Amygdala (tissue), 56 donors: ENCODE measurements around the gene CHRNA9.

ENCODE experiments used
- DNase-seq, 56 donors: peaks; one replicate each; lab custom pipeline; 2025; lab: John Stamatoyannopoulos, UW

Gene CHRNA9

DNA sequence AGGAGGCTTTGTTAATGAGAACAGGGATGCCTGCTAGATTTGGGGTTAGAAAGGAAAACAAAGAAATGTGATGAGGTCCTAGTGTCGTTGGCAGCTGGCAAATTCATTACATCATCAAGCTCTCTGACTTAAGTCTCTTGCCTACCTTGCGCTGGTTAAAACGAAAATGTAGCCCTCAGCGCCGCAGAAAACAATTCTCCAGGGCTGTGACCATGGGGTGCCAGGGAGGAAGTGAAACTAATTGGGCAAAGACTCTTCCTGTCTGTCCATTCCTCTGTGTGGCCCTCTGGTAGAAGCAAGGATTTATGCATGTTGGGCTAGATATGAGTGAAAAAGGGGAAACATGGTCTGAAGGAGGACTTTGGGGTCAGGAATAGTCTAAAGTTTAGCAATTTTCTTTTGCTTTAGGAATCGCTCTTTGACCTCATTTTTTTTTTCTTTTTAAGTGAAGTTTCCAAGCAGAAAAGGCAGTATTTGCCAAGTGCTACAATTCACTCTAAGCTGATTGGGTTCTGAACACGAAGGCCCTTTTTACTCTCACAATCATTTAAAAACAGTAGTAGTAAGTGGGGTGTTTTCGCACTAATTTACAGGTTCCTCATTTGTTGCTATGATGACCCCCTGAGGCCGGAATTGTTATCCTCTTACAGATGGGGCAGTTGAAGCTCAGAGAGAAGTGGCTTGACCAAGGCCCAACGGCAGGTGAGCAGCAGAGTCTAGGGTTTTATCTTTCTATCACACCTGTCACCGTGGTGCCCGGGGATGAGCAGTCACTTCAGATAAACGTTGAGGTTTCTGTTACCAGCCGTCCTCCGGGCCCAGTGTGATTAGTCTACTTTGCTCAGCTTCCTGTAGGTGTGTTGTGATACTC lies 27.3 kb upstream of the CHRNA9 start:
- no peak for DNase-seq

DNA sequence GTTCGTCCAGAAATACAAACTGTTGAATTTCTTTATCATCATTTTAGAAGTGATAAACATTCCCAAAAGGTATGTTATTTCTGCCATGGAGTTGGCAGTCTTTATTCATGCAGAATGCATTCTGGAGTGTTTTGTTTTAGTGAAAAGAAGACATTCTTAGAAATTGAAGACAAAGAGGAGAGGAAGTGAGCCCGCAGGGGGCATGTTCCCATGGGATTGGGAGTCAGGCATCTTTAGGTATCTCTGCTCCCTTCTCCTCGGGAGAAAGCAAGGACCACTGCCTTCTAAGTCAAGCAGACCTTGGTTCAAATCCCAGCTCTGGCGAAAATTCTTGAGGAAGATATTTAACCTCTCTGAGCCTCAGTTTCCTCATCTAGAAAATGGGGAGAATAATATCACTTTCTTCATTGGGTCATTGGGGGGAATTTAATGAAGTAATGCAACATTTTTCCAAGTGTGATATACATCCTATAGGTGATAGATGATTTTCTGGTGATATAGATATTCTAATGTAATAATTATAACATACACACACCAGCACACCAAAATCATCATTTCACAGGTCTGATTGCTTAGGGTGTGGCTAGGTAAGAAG lies 26.5 kb upstream of the CHRNA9 start:
- DNase-seq = no peak

DNA sequence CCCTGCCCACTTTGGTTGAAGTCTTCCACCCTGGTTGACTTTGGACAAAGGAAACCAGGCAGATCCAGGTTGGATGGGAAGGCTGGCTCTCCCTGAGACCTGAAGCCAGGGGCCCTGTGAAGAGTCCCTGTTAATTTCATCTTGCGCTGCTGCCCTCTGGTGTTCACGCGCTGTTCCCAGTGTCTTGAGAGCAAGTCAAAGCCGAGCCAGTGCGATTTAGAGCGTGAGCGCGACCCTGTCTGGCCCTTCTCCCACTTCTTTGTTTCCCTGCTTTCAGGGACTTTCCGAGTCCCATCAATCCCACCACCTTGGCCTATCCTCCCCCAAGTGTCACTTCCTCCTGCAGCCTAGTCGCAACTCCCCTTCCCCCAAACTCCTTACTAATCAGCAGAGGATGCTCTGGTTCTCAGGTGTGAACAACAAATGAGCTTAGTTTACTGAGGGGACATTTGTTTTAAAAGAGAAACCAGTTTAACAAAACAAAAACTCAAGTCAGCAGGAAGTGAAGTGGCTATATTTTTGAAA lies 25.8 kb upstream of the CHRNA9 start:
- DNase-seq = no peak

DNA sequence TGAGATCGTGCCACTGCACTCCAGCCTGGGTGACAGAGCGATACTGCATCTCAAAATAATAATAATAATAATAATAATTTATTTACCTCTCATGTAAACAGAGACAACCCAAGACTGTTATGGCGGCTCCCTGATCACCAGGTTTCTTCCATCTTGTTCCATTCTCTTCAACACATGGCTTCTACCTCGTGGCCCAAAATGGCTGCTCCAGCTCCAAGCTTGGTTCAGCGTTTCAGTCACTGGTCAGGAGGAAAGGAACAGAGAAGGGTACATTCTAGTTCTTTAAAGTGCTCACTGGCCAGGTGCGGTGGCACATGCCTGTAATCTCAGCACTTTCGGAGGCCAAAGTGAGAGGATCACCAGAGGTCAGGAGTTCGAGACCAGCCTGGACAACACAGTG lies 24.9 kb upstream of the CHRNA9 start:
- DNase-seq = no peak

DNA sequence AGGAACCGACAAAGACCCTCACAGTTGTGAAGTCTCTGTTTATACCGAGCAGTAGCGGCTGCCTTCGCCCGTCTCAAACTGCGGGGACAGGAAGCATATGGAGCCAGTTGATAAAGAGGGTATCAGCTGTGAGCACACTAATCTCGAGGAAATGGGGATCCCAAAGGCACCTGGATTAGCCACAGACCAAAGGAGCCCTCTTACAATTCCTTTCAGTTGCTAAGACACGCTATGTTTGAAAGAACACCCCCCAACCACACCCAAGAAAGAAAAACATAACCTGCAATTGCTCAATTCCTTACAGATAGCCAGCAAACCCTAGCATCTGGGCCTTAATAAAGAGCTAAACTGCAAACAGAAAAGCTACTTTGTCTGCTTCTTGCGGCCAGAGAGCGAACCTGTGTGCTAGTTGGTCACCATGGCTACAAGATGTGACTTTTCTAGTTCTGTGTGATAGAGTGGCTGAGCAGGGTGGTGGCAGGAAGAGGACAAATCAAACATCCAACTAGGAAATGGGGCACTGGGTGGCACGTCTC lies 23.3 kb upstream of the CHRNA9 start:
- DNase-seq = no peak

DNA sequence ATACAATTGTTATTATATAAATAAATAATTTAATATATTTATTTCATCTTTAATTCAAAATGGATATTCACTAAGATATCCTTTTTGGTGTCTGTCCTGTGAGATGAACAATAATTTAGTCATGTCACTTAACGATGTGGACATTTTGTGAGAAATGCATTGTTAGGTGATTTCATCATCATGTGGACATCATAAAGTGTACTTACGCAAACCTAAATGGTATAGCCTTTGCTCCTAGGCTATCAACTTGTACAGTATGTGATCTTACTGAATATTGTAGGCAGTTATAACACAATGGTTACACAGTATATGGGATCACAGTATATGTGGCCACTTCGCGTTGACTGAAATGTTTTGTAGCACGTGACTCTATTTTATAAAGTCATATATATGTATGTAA lies 20.2 kb upstream of the CHRNA9 start:
- DNase-seq = no peak

DNA sequence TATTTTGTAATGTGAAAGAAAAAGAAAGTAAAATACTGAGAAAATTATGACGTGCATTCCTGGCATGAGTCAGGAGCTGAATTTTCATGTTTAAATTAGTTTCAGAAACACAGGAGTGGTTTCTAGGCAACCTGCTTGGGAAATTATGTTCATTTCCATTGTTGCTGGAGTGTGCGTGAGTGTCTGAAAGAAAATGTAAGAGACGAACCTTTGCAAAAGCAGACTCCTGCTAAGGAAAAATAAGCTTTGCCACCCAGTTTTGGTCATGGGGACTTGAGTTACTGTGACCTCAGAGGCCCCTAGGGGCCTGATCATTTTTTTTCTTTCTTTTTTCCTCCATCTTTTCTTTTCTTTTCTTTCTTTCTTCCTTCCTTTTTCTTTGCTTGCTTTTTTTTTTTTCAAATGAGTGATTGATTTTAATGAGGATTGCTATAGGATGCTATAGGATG lies 18.8 kb upstream of the CHRNA9 start:
- no peak for DNase-seq

DNA sequence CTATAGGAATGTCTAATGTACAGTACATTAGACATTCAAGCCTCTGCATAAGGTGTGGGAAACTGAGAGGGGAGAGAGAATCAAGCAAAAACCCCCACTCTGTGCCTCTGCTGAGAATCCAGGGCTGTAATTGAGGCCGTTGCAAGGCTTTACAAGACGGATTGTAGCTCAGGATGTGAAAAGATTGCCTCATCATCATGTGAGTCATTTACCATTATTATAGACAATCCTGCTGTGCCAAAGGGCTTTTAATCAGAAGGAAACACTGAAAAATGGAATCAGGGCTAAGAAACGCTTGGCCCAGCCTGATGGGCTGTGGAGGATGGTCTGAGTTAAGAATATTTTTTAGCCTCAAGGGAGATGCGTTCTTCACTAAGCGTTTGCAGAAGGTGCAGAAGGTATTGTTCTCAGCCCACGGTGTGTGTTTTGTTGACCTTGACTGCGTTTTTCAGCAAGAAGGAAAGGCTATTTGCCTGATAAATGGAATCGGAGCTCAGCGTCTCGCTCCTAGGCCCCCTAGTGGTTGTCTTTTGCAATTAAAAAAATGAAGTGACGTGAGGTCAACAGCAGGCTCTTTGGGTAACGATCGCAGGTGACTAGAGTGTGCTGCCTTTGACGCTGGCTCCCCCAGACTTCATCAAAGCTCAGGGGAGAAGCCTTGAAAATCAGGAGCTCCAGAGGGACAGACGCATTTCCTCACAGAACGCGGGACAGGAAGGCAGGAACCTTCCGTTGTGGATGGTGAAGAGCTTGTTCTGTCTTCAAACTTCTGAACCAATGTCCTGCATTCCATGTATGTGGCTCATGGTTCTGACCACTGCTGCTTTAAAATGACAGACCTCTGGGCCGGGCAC lies 18.1 kb upstream of the CHRNA9 start:
- no peak for DNase-seq

DNA sequence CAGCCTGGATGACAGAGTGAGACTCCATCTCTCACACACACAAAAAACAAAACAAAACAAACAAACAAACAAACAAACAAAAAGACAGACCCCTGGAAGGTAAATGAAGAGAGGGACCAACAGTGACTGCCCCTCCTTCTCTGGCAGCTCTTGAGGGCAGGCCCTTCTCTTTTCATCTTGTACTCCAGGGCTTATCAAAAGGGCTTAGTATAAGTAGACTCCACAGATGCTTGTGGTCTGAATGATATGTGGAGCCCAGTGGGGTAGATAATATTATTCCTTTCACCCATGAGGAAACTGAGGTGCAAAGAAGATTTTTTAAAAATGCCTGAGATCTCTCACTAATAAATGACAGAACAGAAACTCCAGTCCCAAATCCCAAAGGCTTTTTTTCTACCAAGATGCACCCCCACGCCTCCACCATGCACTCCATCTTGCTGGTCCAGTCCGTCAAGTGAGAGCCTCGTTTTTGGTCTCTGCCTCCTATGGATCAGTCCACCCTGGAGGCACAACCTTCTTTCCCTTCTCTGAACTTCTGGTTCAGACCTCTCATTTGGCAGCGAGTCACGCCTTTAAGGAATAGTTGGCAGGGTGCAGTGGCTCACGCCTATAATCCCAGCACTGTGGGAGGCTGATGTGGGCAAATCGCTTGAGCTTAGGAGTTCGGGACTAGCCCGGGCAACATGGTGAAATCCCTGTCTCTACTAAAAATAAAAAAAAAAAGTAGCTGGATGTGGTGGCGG lies 17.0 kb upstream of the CHRNA9 start:
- DNase-seq = no peak

DNA sequence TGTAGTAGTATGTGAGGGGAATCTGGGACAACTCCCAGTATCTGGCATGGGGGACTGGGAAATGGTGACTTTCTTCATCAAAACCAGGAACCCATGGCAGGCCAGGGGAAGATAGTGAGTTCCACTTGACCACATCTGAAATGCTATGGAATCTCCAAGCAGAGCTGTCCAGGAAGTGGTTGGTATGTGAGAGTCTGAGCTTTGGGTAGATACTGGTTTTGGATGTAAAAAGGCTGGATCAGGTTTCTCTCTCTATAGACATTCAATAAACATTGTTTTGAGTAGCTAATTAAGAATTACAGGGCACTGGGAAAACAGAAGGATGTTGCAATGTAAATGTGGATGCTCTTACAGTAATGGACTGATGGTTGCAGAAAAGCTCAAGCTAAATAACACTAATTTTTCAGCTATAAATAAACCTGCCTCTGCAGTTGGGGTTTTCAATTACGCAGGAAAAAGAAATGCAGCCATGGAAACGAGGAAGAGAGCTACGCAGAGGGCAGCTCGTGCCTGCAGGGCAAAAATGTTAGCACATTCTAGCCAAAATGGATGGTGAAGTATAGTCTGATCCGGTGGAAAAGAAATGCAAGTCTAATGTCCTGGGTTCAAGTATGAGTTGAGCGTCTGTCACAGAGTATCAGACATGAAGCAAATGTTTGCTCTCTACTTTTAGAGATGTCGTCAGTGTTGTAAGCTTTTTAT lies 13.4 kb upstream of the CHRNA9 start:
- peak in 1 of 56 donors; percentile 24 for DNase-seq

DNA sequence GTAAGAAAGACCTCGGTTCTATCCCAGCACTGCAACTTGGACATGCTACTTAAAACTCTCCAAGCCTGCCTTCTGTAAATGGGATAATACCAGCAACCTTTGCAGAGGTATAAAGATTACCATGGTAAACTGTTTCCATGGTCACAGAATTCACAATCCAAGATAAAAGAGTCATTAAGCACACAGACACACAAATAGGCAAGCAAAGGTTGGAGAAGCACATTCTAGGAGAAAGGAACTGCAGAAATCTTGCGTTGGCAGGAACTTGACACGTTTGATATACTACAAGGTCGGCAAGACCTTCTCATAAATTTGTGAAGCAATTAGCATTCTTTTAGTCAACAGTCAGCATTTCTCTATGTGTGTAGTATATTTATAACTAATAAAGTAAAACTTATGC lies 12.3 kb upstream of the CHRNA9 start:
- DNase-seq = peak in 1 of 56 donors; percentile 38

DNA sequence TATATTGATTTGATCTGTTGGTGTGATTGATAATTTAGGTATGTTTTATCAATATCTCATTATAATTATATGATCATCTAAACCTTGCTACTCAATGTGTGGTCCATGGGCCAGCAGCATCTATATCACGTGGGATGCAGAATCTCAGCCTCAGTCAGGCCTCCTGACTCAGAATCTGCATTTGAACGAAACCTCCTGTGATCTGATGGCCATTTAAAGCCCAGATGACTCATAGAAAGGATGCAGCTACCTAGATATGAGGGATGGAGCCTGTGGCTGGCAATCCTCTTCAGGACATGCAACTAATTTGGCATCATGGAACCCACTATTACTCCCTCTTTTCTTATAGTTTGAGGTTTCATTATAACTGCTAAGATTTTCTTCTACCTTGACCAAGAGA lies 11.3 kb upstream of the CHRNA9 start:
- DNase-seq = no peak

DNA sequence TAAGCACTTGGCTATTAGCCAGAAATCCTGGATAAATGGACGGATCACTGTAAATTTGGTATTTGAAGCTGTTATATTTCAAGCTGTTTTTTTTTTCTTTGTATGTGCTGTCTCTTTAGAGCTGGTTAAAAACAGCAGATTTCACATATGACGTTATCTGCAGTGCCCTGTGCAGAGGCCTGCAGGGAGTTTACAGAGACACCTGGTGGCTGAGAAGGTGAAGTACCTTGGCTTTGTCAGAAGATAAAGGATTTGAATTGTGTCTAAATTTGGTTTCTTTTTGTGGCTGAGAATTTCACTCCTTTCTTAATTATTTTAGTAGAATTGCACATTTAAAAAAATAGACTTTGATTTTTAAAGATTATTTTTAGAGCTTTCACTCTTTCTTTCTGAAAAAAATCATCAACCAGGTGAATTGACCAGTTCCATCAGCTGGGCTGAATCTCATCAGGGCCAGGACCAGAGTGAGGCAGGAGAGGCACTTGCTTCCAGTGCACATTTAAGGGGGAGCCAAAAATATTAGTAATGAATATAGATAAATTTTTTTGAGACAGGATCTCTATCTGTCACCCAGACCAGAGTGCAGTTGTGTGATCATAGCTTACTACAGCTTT lies 9.6 kb upstream of the CHRNA9 start:
- DNase-seq = peak in 14 of 56 donors; percentile 3 to 37 (median 14)

DNA sequence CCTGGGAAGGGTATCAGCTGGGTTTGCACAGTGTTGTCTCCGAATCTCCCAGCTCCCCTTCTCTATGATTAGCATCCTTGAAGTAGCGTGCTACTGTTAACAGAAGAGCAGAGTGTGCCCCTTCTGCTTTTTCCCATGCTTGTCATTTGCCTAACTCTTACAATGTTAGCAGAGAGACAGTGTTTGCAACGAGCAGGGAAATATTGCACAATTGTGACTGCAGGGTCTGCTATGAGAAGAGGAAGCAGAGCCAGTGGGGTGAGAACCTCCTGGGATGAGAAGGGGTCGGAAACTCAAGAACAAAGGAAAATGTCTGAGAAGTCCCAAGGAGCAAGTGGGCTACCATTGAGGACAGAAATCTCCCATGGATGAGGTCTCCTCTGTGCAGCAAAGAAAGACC lies 7.8 kb upstream of the CHRNA9 start:
- DNase-seq = peak in 3 of 56 donors; percentile 4 to 36 (median 6)

DNA sequence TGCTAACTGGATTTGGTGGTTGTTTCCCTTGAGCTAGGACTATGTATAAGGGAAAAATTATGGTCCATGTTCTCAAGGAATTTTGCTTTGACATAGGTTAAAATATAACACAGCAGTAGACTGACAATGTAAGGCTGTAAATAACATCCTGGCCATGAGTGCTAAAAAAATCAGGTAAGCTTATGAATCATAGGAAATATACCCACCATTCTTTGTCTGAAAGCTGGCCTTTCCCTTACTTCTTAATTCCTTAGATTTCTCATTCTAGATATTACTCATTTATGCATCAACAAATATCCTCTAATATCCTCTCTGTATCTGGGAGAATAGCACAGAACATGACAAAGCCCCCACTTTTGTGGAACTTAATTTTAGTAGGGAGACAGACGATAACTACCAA lies 6.8 kb upstream of the CHRNA9 start:
- no peak for DNase-seq

DNA sequence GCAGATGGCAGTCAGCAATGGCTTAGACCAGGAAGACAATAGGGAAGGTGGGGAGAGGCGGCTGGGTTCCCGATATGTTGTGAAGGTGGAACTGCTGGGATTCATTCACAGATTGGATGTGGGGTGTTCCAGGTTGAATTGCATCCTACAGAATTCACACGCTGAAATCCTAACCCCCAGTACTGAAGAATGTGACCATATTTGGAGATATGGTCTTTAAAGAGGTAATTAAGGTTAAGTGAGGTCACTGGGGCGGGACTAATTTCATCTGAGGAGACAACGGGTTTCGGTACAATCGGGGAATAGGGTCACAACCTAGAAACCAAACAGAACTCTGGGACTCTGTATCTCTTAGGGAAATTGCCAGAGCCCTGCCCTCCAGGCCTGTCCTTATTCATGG lies 5.3 kb upstream of the CHRNA9 start:
- DNase-seq = no peak

DNA sequence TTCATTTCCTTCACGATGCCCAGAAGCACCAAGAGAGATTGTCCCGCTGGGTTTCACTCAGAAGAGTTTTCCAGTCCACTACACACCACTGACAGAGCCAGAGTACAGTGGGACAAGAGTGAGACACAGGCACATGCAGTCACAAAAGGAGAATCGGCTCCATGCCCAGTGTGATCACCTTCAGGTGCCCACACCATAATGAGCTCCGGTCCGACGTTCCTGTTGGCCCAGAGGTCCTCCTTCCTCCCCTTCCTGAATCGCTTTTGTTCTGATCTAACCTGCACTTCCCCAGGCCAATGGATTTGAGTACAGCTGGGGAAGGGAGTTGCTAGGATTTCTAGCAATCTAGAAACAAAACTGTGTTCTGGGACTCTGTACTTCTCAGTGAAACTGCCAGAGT lies 4.6 kb upstream of the CHRNA9 start:
- no peak for DNase-seq

DNA sequence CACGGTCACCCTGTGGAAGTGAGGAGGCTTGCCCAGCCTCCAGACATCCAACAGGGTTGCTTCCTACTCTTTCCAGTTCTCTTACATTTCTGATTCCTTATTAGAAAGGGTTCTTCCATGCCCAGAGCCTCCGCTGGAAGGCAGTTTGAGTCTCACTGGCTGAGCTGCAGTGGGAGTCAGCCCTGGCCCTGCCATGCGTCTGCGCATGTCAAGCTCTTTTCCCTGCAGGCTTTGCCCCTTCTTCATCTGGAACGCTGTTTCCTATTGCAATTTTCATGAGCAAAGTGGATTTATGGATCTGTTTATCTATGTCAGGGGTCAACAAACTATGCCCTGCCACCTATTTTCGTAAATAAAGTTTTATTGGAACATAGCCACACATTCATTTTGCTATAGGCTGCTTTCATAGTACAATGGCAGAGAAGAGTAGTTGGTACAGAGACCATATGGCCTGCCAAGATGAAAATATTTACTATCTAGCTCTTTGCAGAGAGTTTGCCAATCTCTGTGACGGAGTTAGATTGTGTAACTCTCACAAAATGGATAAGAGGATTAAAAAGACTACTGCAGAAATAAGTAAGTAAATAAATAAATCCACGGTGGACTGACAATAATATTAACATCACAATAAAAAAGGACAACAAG lies 3.9 kb upstream of the CHRNA9 start:
- DNase-seq = no peak
